GM12878 (cell line): ENCODE data around the gene SCP2D1.

Source experiments
- BACH1 ChIP-seq: fragments of 450-650 bp; IDR thresholded peaks from 2 replicates; pipeline ENCODE4 v1.6.1; 2017; ENCODE audit warnings: mild to moderate bottlenecking, borderline replicate concordance
- CREB1 ChIP-seq: IDR thresholded peaks from 2 replicates; pipeline ENCODE4 v1.6.1; 2012; ENCODE audit warnings: low read depth, mild to moderate bottlenecking, inconsistent platforms
- EZH2 ChIP-seq: IDR thresholded peaks from 2 replicates; pipeline ENCODE4 v1.6.1; 2012; ENCODE audit warnings: low read depth, mild to moderate bottlenecking, control low read depth, inconsistent platforms, low read length, borderline replicate concordance; ENCODE audit not compliant: control insufficient read depth
- HCFC1 ChIP-seq: fragments of 150-350 bp; IDR thresholded peaks from 2 replicates; pipeline ENCODE4 v1.6.1; 2014; ENCODE audit warnings: low read length
- MEF2B ChIP-seq: fragments of 450-650 bp; IDR thresholded peaks from 2 replicates; pipeline ENCODE4 v1.6.1; 2018; ENCODE audit warnings: mild to moderate bottlenecking, moderate library complexity; ENCODE audit not compliant: partially characterized antibody, poor library complexity, severe bottlenecking
- MYC ChIP-seq: IDR thresholded peaks from 2 replicates; pipeline ENCODE4 v1.6.1; 2011; ENCODE audit warnings: mild to moderate bottlenecking, low read length, moderate library complexity, inconsistent platforms; ENCODE audit not compliant: insufficient read depth, insufficient replicate concordance, insufficient read length, severe bottlenecking
- PAX5 ChIP-seq: IDR thresholded peaks from 2 replicates; pipeline ENCODE4 v1.6.1; 2011; ENCODE audit warnings: low read depth, low read length, borderline replicate concordance
- POLR2A ChIP-seq: IDR thresholded peaks from 2 replicates; pipeline ENCODE4 v1.6.1; 2011; ENCODE audit warnings: low read depth, mild to moderate bottlenecking, low read length
- POLR2AphosphoS2 ChIP-seq: IDR thresholded peaks from 2 replicates; pipeline ENCODE4 v1.6.1; 2011; ENCODE audit warnings: low read depth, mild to moderate bottlenecking, low read length, improper control_type of control experiment, moderate library complexity
- POLR2AphosphoS5 ChIP-seq: IDR thresholded peaks from 2 replicates; pipeline ENCODE4 v1.6.1; 2011; ENCODE audit warnings: mild to moderate bottlenecking, low read length, inconsistent platforms
- ZNF274 ChIP-seq: IDR thresholded peaks from one replicate; pipeline ENCODE4 v1.8.0; 2011; ENCODE audit not compliant: insufficient read length, insufficient read depth
- ZZZ3 ChIP-seq: IDR thresholded peaks from 2 replicates; pipeline ENCODE4 v1.6.1; 2011; ENCODE audit warnings: low read depth; ENCODE audit not compliant: control insufficient read depth, insufficient read length
- TF ChIP-seq, protein P1 (sequence below), 3 experiments: IDR thresholded peaks in 2 of 3; conservative IDR thresholded peaks in 1 of 3; 2 replicates each; pipeline ENCODE4 v1.5.1; 2011; ENCODE audit warnings: low read depth in 3 of 3, low read length in 3 of 3, mild to moderate bottlenecking in 3 of 3, control low read depth in 2 of 3, moderate library complexity in 2 of 3, inconsistent platforms in 1 of 3, mixed read lengths in 1 of 3; ENCODE audit not compliant: control insufficient read depth in 2 of 3, insufficient read depth in 1 of 3; ENCODE audit errors: extremely low read depth in 1 of 3

DNA sequence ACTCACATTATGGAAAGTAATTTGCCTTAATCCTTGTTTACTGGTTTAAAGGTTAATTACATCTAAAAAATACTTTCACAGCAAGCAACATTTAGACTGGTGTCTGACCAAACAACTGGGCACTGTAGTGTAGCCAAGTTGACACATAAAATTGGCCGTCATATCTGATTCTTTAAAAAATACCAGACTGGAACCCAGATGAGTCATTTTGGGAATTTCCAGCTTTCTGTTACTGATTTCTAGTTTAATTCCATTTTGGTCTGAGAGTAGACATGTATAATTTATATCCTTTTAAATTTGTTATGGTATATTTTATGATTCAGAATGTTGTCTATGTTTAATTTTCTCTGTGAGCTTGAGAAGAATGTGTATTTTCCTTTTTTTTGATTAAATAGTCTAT is 44.1 kb downstream of the SCP2D1 start:
- TF ChIP-seq POLR2AphosphoS2 (no peak), BACH1 (no peak), ZNF274 (no peak), POLR2A (no peak), POLR2AphosphoS5 (no peak), ZZZ3 (no peak), HCFC1 (no peak), EZH2 (no peak), PAX5 (no peak), MEF2B (no peak), MYC (no peak), CREB1 (no peak)
- TF ChIP-seq, protein P1, sequence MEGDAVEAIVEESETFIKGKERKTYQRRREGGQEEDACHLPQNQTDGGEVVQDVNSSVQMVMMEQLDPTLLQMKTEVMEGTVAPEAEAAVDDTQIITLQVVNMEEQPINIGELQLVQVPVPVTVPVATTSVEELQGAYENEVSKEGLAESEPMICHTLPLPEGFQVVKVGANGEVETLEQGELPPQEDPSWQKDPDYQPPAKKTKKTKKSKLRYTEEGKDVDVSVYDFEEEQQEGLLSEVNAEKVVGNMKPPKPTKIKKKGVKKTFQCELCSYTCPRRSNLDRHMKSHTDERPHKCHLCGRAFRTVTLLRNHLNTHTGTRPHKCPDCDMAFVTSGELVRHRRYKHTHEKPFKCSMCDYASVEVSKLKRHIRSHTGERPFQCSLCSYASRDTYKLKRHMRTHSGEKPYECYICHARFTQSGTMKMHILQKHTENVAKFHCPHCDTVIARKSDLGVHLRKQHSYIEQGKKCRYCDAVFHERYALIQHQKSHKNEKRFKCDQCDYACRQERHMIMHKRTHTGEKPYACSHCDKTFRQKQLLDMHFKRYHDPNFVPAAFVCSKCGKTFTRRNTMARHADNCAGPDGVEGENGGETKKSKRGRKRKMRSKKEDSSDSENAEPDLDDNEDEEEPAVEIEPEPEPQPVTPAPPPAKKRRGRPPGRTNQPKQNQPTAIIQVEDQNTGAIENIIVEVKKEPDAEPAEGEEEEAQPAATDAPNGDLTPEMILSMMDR (IDR thresholded peaks at IDR 0.05 in 2 of 3, conservative IDR thresholded peaks at IDR 0.05 in 1 of 3; ENCODE audit: control insufficient read depth in 2 of 3, extremely low read depth in 1 of 3, insufficient read depth in 1 of 3, low read depth in 3 of 3, low read length in 3 of 3) = no peak
